ENCODE data around the gene DLGAP3. TPM values are rescaled to one million over a fixed set of nuclear protein-coding genes. Genes with fewer than 3 reads are reported as not detected.
"Not testable (repeated sequence)": the region's sequence is repeated elsewhere in the genome, so short reads cannot be mapped to it uniquely, and the experiment has no call there.

DLGAP3 gene
- total RNA-seq, 1 experiment from 2014 or later: not detected

- BruUV-seq (replicated peaks): no TSS peak
- TF ChIP-seq EZH2 (IDR thresholded peaks at IDR 0.05; ENCODE audit: borderline replicate concordance, low read depth, low read length, poor library complexity, severe bottlenecking) (no peak), CTCF (conservative IDR thresholded peaks at IDR 0.05; ENCODE audit: low read depth, low read length) (no peak)
- POLR2A ChIA-PET (ENCODE audit: low non-redundant PET): no interaction called here
Measured at GRCh38 chr1:34946211-34946610, 16.8 kb upstream of the DLGAP3 start.

GRCh38 chr1:34941798-34942197, 12.3 kb upstream of the DLGAP3 start:
- BruUV-seq (replicated peaks); H3K4me1 ChIP-seq (ENCODE audit: insufficient read depth, low read length, poor library complexity, severe bottlenecking); H3K9me3 ChIP-seq (ENCODE audit: low read depth, low read length, poor library complexity, severe bottlenecking); H3K4me3 ChIP-seq (ENCODE audit: low read depth, low read length, poor library complexity, severe bottlenecking); CTCF ChIA-PET; DNase-seq (ENCODE audit: low spot score); intact Hi-C loops (cut with micrococcal nuclease; ENCODE audit: unreplicated experiment); POLR2A ChIA-PET (ENCODE audit: low non-redundant PET); H3K27ac ChIP-seq (ENCODE audit: low read depth, low read length, poor library complexity, severe bottlenecking); H3K36me3 ChIP-seq (ENCODE audit: insufficient read depth, low read length, poor library complexity, severe bottlenecking): not testable (repeated sequence)
- peaks cover 31% of the 10 kb centered on the region for H3K27me3 ChIP-seq (replicated peaks; ENCODE audit: insufficient read depth, low read depth, low read length, poor library complexity)

More at GRCh38 chr1:34946211-34946610, 16.8 kb upstream of the DLGAP3 start:
- Histone ChIP-seq H3K27ac (ENCODE audit: low read depth, low read length, poor library complexity, severe bottlenecking) (no peak overlapping the region), H3K4me1 (ENCODE audit: insufficient read depth, low read length, poor library complexity, severe bottlenecking) (no peaks in the 10 kb centered on the region), H3K36me3 (ENCODE audit: insufficient read depth, low read length, poor library complexity, severe bottlenecking) (no peaks in the 10 kb centered on the region), H3K9me3 (ENCODE audit: low read depth, low read length, poor library complexity, severe bottlenecking) (no peaks in the 10 kb centered on the region), H3K27me3 (replicated peaks; ENCODE audit: insufficient read depth, low read depth, low read length, poor library complexity) (peaks cover 13% of the 10 kb centered on the region), H3K4me3 (ENCODE audit: low read depth, low read length, poor library complexity, severe bottlenecking) (no peak overlapping the region)
- intact Hi-C loops (cut with micrococcal nuclease; ENCODE audit: unreplicated experiment): no loop called here
- CTCF ChIA-PET: no interaction called here
- no peak for DNase-seq (ENCODE audit: low spot score)

GRCh38 chr1:34930702-34931071, 1.2 kb upstream of the DLGAP3 start:
- TF ChIP-seq CTCF (conservative IDR thresholded peaks at IDR 0.05; ENCODE audit: low read depth, low read length) (no peak), EZH2 (IDR thresholded peaks at IDR 0.05; ENCODE audit: borderline replicate concordance, low read depth, low read length, poor library complexity, severe bottlenecking) (no peak)
- H3K9me3 ChIP-seq (ENCODE audit: low read depth, low read length, poor library complexity, severe bottlenecking): no peaks in the 10 kb centered on the region
- no peak for DNase-seq (ENCODE audit: low spot score)
- no peak overlapping the region for H3K27ac ChIP-seq (ENCODE audit: low read depth, low read length, poor library complexity, severe bottlenecking)
- H3K27me3 ChIP-seq (replicated peaks; ENCODE audit: insufficient read depth, low read depth, low read length, poor library complexity): peaks cover 88% of the 10 kb centered on the region
- CTCF ChIA-PET: no interaction called here
- H3K36me3 ChIP-seq (ENCODE audit: insufficient read depth, low read length, poor library complexity, severe bottlenecking): no peaks in the 10 kb centered on the region
- H3K4me1 ChIP-seq (ENCODE audit: insufficient read depth, low read length, poor library complexity, severe bottlenecking): no peaks in the 10 kb centered on the region
- intact Hi-C loops (cut with micrococcal nuclease; ENCODE audit: unreplicated experiment): no loop called here
- no peak overlapping the region for H3K4me3 ChIP-seq (ENCODE audit: low read depth, low read length, poor library complexity, severe bottlenecking)
- BruUV-seq (replicated peaks): no TSS peak
- POLR2A ChIA-PET (ENCODE audit: low non-redundant PET): no interaction called here

- DNase-seq (ENCODE audit: low spot score): no peak
- no TSS peak for BruUV-seq (replicated peaks)
- ChIA-PET CTCF (no interaction called here), POLR2A (ENCODE audit: low non-redundant PET) (interaction anchor here (0.5 kb wide), 1 partner anchor 509 kb away, joined by 6 read pairs; no protein-coding TSS in a partner anchor)
- Histone ChIP-seq H3K9me3 (ENCODE audit: low read depth, low read length, poor library complexity, severe bottlenecking) (no peaks in the 10 kb centered on the region), H3K4me3 (ENCODE audit: low read depth, low read length, poor library complexity, severe bottlenecking) (peak overlapping the region; percentile 40), H3K27me3 (replicated peaks; ENCODE audit: insufficient read depth, low read depth, low read length, poor library complexity) (peaks cover 88% of the 10 kb centered on the region), H3K36me3 (ENCODE audit: insufficient read depth, low read length, poor library complexity, severe bottlenecking) (no peaks in the 10 kb centered on the region), H3K4me1 (ENCODE audit: insufficient read depth, low read length, poor library complexity, severe bottlenecking) (no peaks in the 10 kb centered on the region), H3K27ac (ENCODE audit: low read depth, low read length, poor library complexity, severe bottlenecking) (no peak overlapping the region)
- intact Hi-C loops (cut with micrococcal nuclease; ENCODE audit: unreplicated experiment): no loop called here
- peak; percentile 89 for TF ChIP-seq EZH2 (IDR thresholded peaks at IDR 0.05; ENCODE audit: borderline replicate concordance, low read depth, low read length, poor library complexity, severe bottlenecking)
- TF ChIP-seq CTCF (conservative IDR thresholded peaks at IDR 0.05; ENCODE audit: low read depth, low read length): no peak
Measured at GRCh38 chr1:34929853-34930701, 627 bp upstream of the DLGAP3 start.
